Ishikawa (cell line): ENCODE measurements around the gene KRT77.

Experiments used
- CEBPB ChIP-seq: IDR thresholded peaks from 2 replicates; pipeline ENCODE4 v1.6.1; 2012
- CREB1 ChIP-seq: IDR thresholded peaks from 2 replicates; pipeline ENCODE4 v1.6.1; 2012; ENCODE audit warnings: low read depth
- EP300 ChIP-seq: IDR thresholded peaks from 2 replicates; pipeline ENCODE4 v1.6.1; 2012; ENCODE audit warnings: borderline replicate concordance
- RAD21 ChIP-seq: IDR thresholded peaks from 2 replicates; pipeline ENCODE4 v1.6.1; 2012; ENCODE audit warnings: low read depth
- REST ChIP-seq: IDR thresholded peaks from 2 replicates; pipeline ENCODE4 v1.6.1; 2012; ENCODE audit warnings: low read depth, mild to moderate bottlenecking
- TEAD4 ChIP-seq: IDR thresholded peaks from 2 replicates; pipeline ENCODE4 v1.6.1; 2012
- USF1 ChIP-seq: IDR thresholded peaks from 2 replicates; pipeline ENCODE4 v1.6.1; 2012
- YY1 ChIP-seq: IDR thresholded peaks from 2 replicates; pipeline ENCODE4 v1.6.1; 2012; ENCODE audit warnings: low read depth
- ZBTB7A ChIP-seq: IDR thresholded peaks from 2 replicates; pipeline ENCODE4 v1.6.1; 2012; ENCODE audit warnings: low read depth

GRCh38 chr12:52730383-52730782, 27.1 kb upstream of the KRT77 start:
- TF ChIP-seq EP300 (no peak), RAD21 (no peak), CEBPB (no peak), REST (no peak), CREB1 (no peak), YY1 (no peak), ZBTB7A (no peak), TEAD4 (no peak), USF1 (no peak)
